Measurements from ENCODE around the gene RNF10. TPM values are rescaled to one million over a fixed set of nuclear protein-coding genes. Genes with fewer than 3 reads are reported as not detected.

The RNF10 gene
- total RNA-seq, 1 experiment from 2014 or later: 177 TPM

- DNase-seq (ENCODE audit: low read depth, low spot score) (no peak), ATAC-seq (no peak)
- intact Hi-C loops (cut with micrococcal nuclease; ENCODE audit: unreplicated experiment) (no loop called here), in situ Hi-C loops (cut with HindIII; ENCODE audit: low pct_unique_long_range_greater_than_20kb, low sequenced_read_pairs) (no loop called here)
- H3K4me1 ChIP-seq (ENCODE audit: control insufficient read depth, insufficient read depth, low read length): no peaks in the 10 kb centered on the region
- no peak overlapping the region for H3K27ac ChIP-seq (ENCODE audit: low read length)
- H3K9me3 ChIP-seq (ENCODE audit: control insufficient read depth, insufficient read depth, low read depth, low read length): no peaks in the 10 kb centered on the region
- H3K27me3 ChIP-seq (ENCODE audit: control insufficient read depth, insufficient read depth, low read length): no peaks in the 10 kb centered on the region
- CTCF ChIA-PET: no interaction called here
- POLR2A ChIA-PET: no interaction called here
- 0 out of 2 replicates have a peak, but pooled peaks cover 2% of the 10 kb centered on the region for H3K36me3 ChIP-seq (ENCODE audit: control insufficient read depth, insufficient read depth, low read length)
- TF ChIP-seq TCF7L2 (IDR thresholded peaks at IDR 0.05; ENCODE audit: low read depth, low read length) (no peak), SIN3A (IDR thresholded peaks at IDR 0.05; ENCODE audit: borderline replicate concordance, insufficient read depth, low read depth, low read length) (no peak), REST (IDR thresholded peaks at IDR 0.05; ENCODE audit: insufficient read depth in 1 of 2, low read depth in 2 of 2, low read length in 1 of 2) (no peak), POLR2AphosphoS5 (IDR thresholded peaks at IDR 0.05; ENCODE audit: low read depth, low read length) (no peak)
- TF ChIP-seq, protein P1, sequence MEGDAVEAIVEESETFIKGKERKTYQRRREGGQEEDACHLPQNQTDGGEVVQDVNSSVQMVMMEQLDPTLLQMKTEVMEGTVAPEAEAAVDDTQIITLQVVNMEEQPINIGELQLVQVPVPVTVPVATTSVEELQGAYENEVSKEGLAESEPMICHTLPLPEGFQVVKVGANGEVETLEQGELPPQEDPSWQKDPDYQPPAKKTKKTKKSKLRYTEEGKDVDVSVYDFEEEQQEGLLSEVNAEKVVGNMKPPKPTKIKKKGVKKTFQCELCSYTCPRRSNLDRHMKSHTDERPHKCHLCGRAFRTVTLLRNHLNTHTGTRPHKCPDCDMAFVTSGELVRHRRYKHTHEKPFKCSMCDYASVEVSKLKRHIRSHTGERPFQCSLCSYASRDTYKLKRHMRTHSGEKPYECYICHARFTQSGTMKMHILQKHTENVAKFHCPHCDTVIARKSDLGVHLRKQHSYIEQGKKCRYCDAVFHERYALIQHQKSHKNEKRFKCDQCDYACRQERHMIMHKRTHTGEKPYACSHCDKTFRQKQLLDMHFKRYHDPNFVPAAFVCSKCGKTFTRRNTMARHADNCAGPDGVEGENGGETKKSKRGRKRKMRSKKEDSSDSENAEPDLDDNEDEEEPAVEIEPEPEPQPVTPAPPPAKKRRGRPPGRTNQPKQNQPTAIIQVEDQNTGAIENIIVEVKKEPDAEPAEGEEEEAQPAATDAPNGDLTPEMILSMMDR (IDR thresholded peaks at IDR 0.05): no peak
- BruUV-seq (replicated peaks): no TSS peak
- H3K4me3 ChIP-seq (ENCODE audit: low read depth in 2 of 2, low read length in 2 of 2): no peak overlapping the region
Measured at GRCh38 chr12:120488057-120488640, 46.0 kb upstream of the RNF10 start.

GRCh38 chr12:120489018-120489417, 45.1 kb upstream of the RNF10 start:
- BruUV-seq (replicated peaks): TSS peak; percentile 69
- H3K36me3 ChIP-seq (ENCODE audit: control insufficient read depth, insufficient read depth, low read length): 0 out of 2 replicates have a peak, but pooled peaks cover 2% of the 10 kb centered on the region
- no peak overlapping the region for H3K27ac ChIP-seq (ENCODE audit: low read length)
- no peaks in the 10 kb centered on the region for H3K9me3 ChIP-seq (ENCODE audit: control insufficient read depth, insufficient read depth, low read depth, low read length)
- no peaks in the 10 kb centered on the region for H3K27me3 ChIP-seq (ENCODE audit: control insufficient read depth, insufficient read depth, low read length)
- POLR2A ChIA-PET: no interaction called here
- intact Hi-C loops (cut with micrococcal nuclease; ENCODE audit: unreplicated experiment) (no loop called here), in situ Hi-C loops (cut with HindIII; ENCODE audit: low pct_unique_long_range_greater_than_20kb, low sequenced_read_pairs) (no loop called here)
- H3K4me3 ChIP-seq (ENCODE audit: low read depth in 2 of 2, low read length in 2 of 2): no peak overlapping the region
- TF ChIP-seq POLR2AphosphoS5 (IDR thresholded peaks at IDR 0.05; ENCODE audit: low read depth, low read length): no peak
- no peak for TF ChIP-seq SIN3A (IDR thresholded peaks at IDR 0.05; ENCODE audit: borderline replicate concordance, insufficient read depth, low read depth, low read length)
- TF ChIP-seq, protein P1 (IDR thresholded peaks at IDR 0.05): no peak
- TF ChIP-seq TCF7L2 (IDR thresholded peaks at IDR 0.05; ENCODE audit: low read depth, low read length): no peak
- no peak for TF ChIP-seq REST (IDR thresholded peaks at IDR 0.05; ENCODE audit: insufficient read depth in 1 of 2, low read depth in 2 of 2, low read length in 1 of 2)
- DNase-seq (ENCODE audit: low read depth, low spot score) (no peak), ATAC-seq (no peak)
- CTCF ChIA-PET: no interaction called here
- H3K4me1 ChIP-seq (ENCODE audit: control insufficient read depth, insufficient read depth, low read length): no peaks in the 10 kb centered on the region

Data from Panc1 (cell line).